H9 (cell line): ENCODE measurements around the gene PUM1. TPM values are rescaled to one million over a fixed set of nuclear protein-coding genes. Genes with fewer than 3 reads are reported as not detected.
"Not testable (repeated sequence)": the region's sequence is repeated elsewhere in the genome, so short reads cannot be mapped to it uniquely, and the experiment has no call there.

Experiments used
- DNase-seq: peaks from one replicate; pipeline ENCODE4 v3.0.0-alpha.2; 2017
- H2AFZ ChIP-seq: one replicate; pipeline ENCODE4 v1.6.1; 2013; ENCODE audit warnings: mild to moderate bottlenecking, low read length, control low read depth, moderate library complexity
- H2AK5ac ChIP-seq: 2 replicates; pipeline ENCODE4 v1.6.1; 2013; ENCODE audit warnings: low read length, control low read depth, mixed read lengths; ENCODE audit not compliant: insufficient read length
- H2BK120ac ChIP-seq: one replicate; pipeline ENCODE4 v1.6.1; 2013; ENCODE audit warnings: low read depth, mild to moderate bottlenecking, low read length, control low read depth, inconsistent platforms; ENCODE audit not compliant: poor library complexity, severe bottlenecking
- H2BK12ac ChIP-seq: 2 replicates; pipeline ENCODE4 v1.6.1; 2013; ENCODE audit warnings: low read length, control low read depth, mixed read lengths, low read depth; ENCODE audit not compliant: insufficient read length
- H2BK15ac ChIP-seq: 2 replicates; pipeline ENCODE4 v1.6.1; 2013; ENCODE audit warnings: low read depth, low read length, control low read depth
- H2BK20ac ChIP-seq: one replicate; pipeline ENCODE4 v1.6.1; 2013; ENCODE audit warnings: low read depth, mild to moderate bottlenecking, low read length, control low read depth, inconsistent platforms; ENCODE audit not compliant: poor library complexity, severe bottlenecking
- H2BK5ac ChIP-seq: 2 replicates; pipeline ENCODE4 v1.6.1; 2013; ENCODE audit warnings: low read length, control low read depth, mixed read lengths; ENCODE audit not compliant: insufficient read length
- H3K14ac ChIP-seq: 2 replicates; pipeline ENCODE4 v1.6.1; 2013; ENCODE audit warnings: low read length, control low read depth; ENCODE audit not compliant: insufficient read depth
- H3K18ac ChIP-seq: 2 replicates; pipeline ENCODE4 v1.6.1; 2013; ENCODE audit warnings: low read depth, mild to moderate bottlenecking, mixed read lengths, low read length, control low read depth; ENCODE audit not compliant: insufficient read length
- H3K23ac ChIP-seq: 2 replicates; pipeline ENCODE4 v1.6.1; 2013; ENCODE audit warnings: low read length, control low read depth, mixed read lengths, low read depth; ENCODE audit not compliant: insufficient read length
- H3K23me2 ChIP-seq: 2 replicates; pipeline ENCODE4 v1.6.1; 2013; ENCODE audit warnings: low read depth, mild to moderate bottlenecking, mixed read lengths, low read length, control low read depth; ENCODE audit not compliant: insufficient read length, poor library complexity, severe bottlenecking
- H3K27ac ChIP-seq: 2 replicates; pipeline ENCODE4 v1.5.1; 2013; ENCODE audit warnings: low read length, control low read depth, mixed read lengths, low read depth; ENCODE audit not compliant: insufficient read length
- H3K27me3 ChIP-seq: 2 replicates; pipeline ENCODE4 v1.6.1; 2013; ENCODE audit warnings: low read length, control low read depth, inconsistent platforms; ENCODE audit not compliant: insufficient read depth
- H3K4ac ChIP-seq: 2 replicates; pipeline ENCODE4 v1.6.1; 2013; ENCODE audit warnings: low read depth, mild to moderate bottlenecking, control low read depth, inconsistent platforms, low read length, moderate library complexity
- H3K4me1 ChIP-seq: 2 replicates; pipeline ENCODE4 v1.6.1; 2013; ENCODE audit warnings: low read length, control low read depth, inconsistent platforms; ENCODE audit not compliant: insufficient read depth
- H3K4me2 ChIP-seq: 2 replicates; pipeline ENCODE4 v1.6.1; 2013; ENCODE audit warnings: low read length, control low read depth, mixed read lengths; ENCODE audit not compliant: insufficient read length, insufficient read depth
- H3K56ac ChIP-seq: 2 replicates; pipeline ENCODE4 v1.6.1; 2013; ENCODE audit warnings: low read depth, mild to moderate bottlenecking, mixed read lengths, low read length, control low read depth; ENCODE audit not compliant: insufficient read length
- H3K79me1 ChIP-seq: 2 replicates; pipeline ENCODE4 v1.6.1; 2013; ENCODE audit warnings: low read depth, mild to moderate bottlenecking, moderate library complexity, low read length, control low read depth, inconsistent platforms; ENCODE audit not compliant: insufficient read depth, poor library complexity, severe bottlenecking
- H3K79me2 ChIP-seq: 2 replicates; pipeline ENCODE4 v1.6.1; 2013; ENCODE audit warnings: low read length, control low read depth, inconsistent platforms; ENCODE audit not compliant: insufficient read depth
- H3K9ac ChIP-seq: 2 replicates; pipeline ENCODE4 v1.6.1; 2013; ENCODE audit warnings: low read length, control low read depth, mixed read lengths; ENCODE audit not compliant: insufficient read length; ENCODE audit errors: extremely low read depth
- H3K9me3 ChIP-seq: one replicate; pipeline ENCODE4 v1.6.1; 2013; ENCODE audit warnings: low read depth, low read length, inconsistent platforms; ENCODE audit not compliant: control insufficient read depth
- H3T11ph ChIP-seq: one replicate; pipeline ENCODE4 v1.6.1; 2013; ENCODE audit warnings: mild to moderate bottlenecking, low read length, control low read depth, inconsistent platforms
- H4K20me1 ChIP-seq: one replicate; pipeline ENCODE4 v1.6.1; 2013; ENCODE audit not compliant: control insufficient read depth, insufficient read length, insufficient read depth
- H4K5ac ChIP-seq: 2 replicates; pipeline ENCODE4 v1.6.1; 2013; ENCODE audit warnings: low read depth, mild to moderate bottlenecking, mixed read lengths, low read length, control low read depth; ENCODE audit not compliant: insufficient read length
- H4K8ac ChIP-seq: replicated peaks from 2 replicates; pipeline ENCODE4 v1.6.1; 2013; ENCODE audit warnings: low read length, control low read depth, mixed read lengths, low read depth; ENCODE audit not compliant: insufficient read length
- H4K91ac ChIP-seq: 2 replicates; pipeline ENCODE4 v1.6.1; 2013; ENCODE audit warnings: low read depth, mild to moderate bottlenecking, moderate library complexity, mixed read lengths, low read length, control low read depth; ENCODE audit not compliant: insufficient read length
- H3K27ac Mint-ChIP-seq, 3 experiments: 2 replicates in 2 of 3; 3 replicates in 1 of 3; pipeline ENCODE4 v1.8.0; 2020 to 2021; ENCODE audit warnings: mixed read lengths in 3 of 3, mild to moderate bottlenecking in 1 of 3, moderate library complexity in 1 of 3
- H3K27me3 Mint-ChIP-seq: 2 replicates; pipeline ENCODE4 v1.8.0; 2021; ENCODE audit warnings: low read depth, mild to moderate bottlenecking, moderate library complexity, mixed read lengths
- H3K36me3 Mint-ChIP-seq, 3 experiments: 2 replicates in 2 of 3; 3 replicates in 1 of 3; pipeline ENCODE4 v1.8.0; 2020 to 2021; ENCODE audit warnings: low read depth in 3 of 3, mixed read lengths in 3 of 3; ENCODE audit not compliant: insufficient read depth in 1 of 3
- H3K4me1 Mint-ChIP-seq, 2 experiments: 2 replicates each; pipeline ENCODE4 v1.8.0; 2020; ENCODE audit warnings: mixed read lengths in 2 of 2
- H3K4me3 Mint-ChIP-seq, 2 experiments: 2 replicates in 1 of 2; 3 replicates in 1 of 2; pipeline ENCODE4 v1.8.0; 2020 to 2021; ENCODE audit warnings: mild to moderate bottlenecking in 2 of 2, mixed read lengths in 2 of 2, moderate library complexity in 1 of 2
- H3K9me3 Mint-ChIP-seq, 2 experiments: 2 replicates in 1 of 2; 3 replicates in 1 of 2; pipeline ENCODE4 v1.8.0; 2020; ENCODE audit warnings: mild to moderate bottlenecking in 2 of 2, mixed read lengths in 2 of 2, moderate library complexity in 1 of 2
- WGBS: extraction: QIAGEN DNeasy Blood & Tissue Kit; methylation state at CpG from one replicate; pipeline ENCODE4 v1.1.7; 2013; ENCODE audit warnings: missing lambda C conversion rate, low lambda C conversion rate, mixed read lengths; ENCODE audit not compliant: insufficient read length; ENCODE audit errors: extremely low coverage; 5-methylcytosine and 5-hydroxymethylcytosine counted together
- total RNA-seq: library from RNA; stranded (reverse); gene quantifications from 2 replicates; pipeline ENCODE4 v1.2.1, GENCODE V29; 2021
- TF ChIP-seq, protein P1 (sequence below): fragments of 200-600 bp; sonication (generic); conservative IDR thresholded peaks from 3 replicates; pipeline ENCODE4 v1.8.0; 2021; ENCODE audit warnings: antibody characterized with exemption, mild to moderate bottlenecking

Gene PUM1
- total RNA-seq, 1 experiment from 2014 or later = 164 TPM

- no peaks in the 10 kb centered on the region for H3K27me3 ChIP-seq
- Mint-ChIP-seq H3K9me3 (no peaks in the 10 kb centered on the region), H3K4me3 (no peak overlapping the region), H3K4me1 (no peaks in the 10 kb centered on the region), H3K27me3 (no peaks in the 10 kb centered on the region), H3K27ac (no peak overlapping the region), H3K36me3 (no peaks in the 10 kb centered on the region)
- no peaks in the 10 kb centered on the region for H3K79me2 ChIP-seq
- no peak overlapping the region for H4K91ac ChIP-seq
- H3K23ac ChIP-seq = no peak overlapping the region
- no peak overlapping the region for H2BK12ac ChIP-seq
- no peak overlapping the region for H3K4ac ChIP-seq
- H2BK15ac ChIP-seq = no peak overlapping the region
- H3K14ac ChIP-seq = no peak overlapping the region
- H3K23me2 ChIP-seq = no peaks in the 10 kb centered on the region
- no CpG with 5 or more reads among the region's 12 CpGs for WGBS
- H3K9ac ChIP-seq = no peak overlapping the region
- H3K27ac ChIP-seq = no peak overlapping the region
- no peak overlapping the region for H3K18ac ChIP-seq
- no peak overlapping the region for H2BK5ac ChIP-seq
- no peak overlapping the region for H2BK120ac ChIP-seq
- no peak for DNase-seq
- H2AFZ ChIP-seq = no peak overlapping the region
- H2AK5ac ChIP-seq = no peak overlapping the region
- no peak overlapping the region for H3K4me2 ChIP-seq
- TF ChIP-seq, protein P1, sequence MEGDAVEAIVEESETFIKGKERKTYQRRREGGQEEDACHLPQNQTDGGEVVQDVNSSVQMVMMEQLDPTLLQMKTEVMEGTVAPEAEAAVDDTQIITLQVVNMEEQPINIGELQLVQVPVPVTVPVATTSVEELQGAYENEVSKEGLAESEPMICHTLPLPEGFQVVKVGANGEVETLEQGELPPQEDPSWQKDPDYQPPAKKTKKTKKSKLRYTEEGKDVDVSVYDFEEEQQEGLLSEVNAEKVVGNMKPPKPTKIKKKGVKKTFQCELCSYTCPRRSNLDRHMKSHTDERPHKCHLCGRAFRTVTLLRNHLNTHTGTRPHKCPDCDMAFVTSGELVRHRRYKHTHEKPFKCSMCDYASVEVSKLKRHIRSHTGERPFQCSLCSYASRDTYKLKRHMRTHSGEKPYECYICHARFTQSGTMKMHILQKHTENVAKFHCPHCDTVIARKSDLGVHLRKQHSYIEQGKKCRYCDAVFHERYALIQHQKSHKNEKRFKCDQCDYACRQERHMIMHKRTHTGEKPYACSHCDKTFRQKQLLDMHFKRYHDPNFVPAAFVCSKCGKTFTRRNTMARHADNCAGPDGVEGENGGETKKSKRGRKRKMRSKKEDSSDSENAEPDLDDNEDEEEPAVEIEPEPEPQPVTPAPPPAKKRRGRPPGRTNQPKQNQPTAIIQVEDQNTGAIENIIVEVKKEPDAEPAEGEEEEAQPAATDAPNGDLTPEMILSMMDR = no peak
- no peaks in the 10 kb centered on the region for H3K79me1 ChIP-seq
- no peaks in the 10 kb centered on the region for H3K9me3 ChIP-seq
- no peak overlapping the region for H3K56ac ChIP-seq
- no peak overlapping the region for H4K8ac ChIP-seq
- no peak overlapping the region for H2BK20ac ChIP-seq
- no peak overlapping the region for H4K5ac ChIP-seq
- H3T11ph ChIP-seq = no peak overlapping the region
- no peaks in the 10 kb centered on the region for H3K4me1 ChIP-seq
- H4K20me1 ChIP-seq = no peaks in the 10 kb centered on the region
Observed at GRCh38 chr1:31095298-31095981, 29.9 kb upstream of the PUM1 start.

GRCh38 chr1:31088081-31088480 is 22.6 kb upstream of the PUM1 start:
- H3K14ac ChIP-seq, H4K20me1 ChIP-seq, H3K36me3 Mint-ChIP-seq, H3K4me2 ChIP-seq, H3T11ph ChIP-seq, H4K8ac ChIP-seq, DNase-seq, H3K23ac ChIP-seq, H3K4ac ChIP-seq, H2BK12ac ChIP-seq, H3K23me2 ChIP-seq, H2BK5ac ChIP-seq, H3K56ac ChIP-seq, H3K27me3 Mint-ChIP-seq, H2BK20ac ChIP-seq, H3K4me1 Mint-ChIP-seq, H2AFZ ChIP-seq, H3K4me1 ChIP-seq, H3K9ac ChIP-seq, H3K27me3 ChIP-seq, H2BK120ac ChIP-seq, H3K79me2 ChIP-seq, H4K5ac ChIP-seq, H3K18ac ChIP-seq, H2AK5ac ChIP-seq, H3K79me1 ChIP-seq, H3K27ac Mint-ChIP-seq, H3K4me3 Mint-ChIP-seq, H2BK15ac ChIP-seq, H4K91ac ChIP-seq, H3K9me3 ChIP-seq, H3K9me3 Mint-ChIP-seq, H3K27ac ChIP-seq: not testable (repeated sequence)
- WGBS = no CpG with 5 or more reads among the region's 3 CpGs
